Putamen (tissue), 1 donor: Measurements from ENCODE around the gene DVL2.
A peak's percentile ranks its signal among the peaks of the same experiment; 100 is the strongest.

Experiments used
- DNase-seq: peaks from one replicate; pipeline ENCODE4 v3.0.0-alpha.2; 2016; ENCODE audit warnings: low spot score

The DVL2 gene

GRCh38 chr17:7234083-7234951 is at the start of gene DVL2:
Gene DVL2, minus strand, starts transcription at chr17:7234517. Its CDS starts 255 bp downstream, at chr17:7234262.
- DNase-seq: peak; percentile 95

- DNase-seq: no peak
Observed at GRCh38 chr17:7283471-7284216, 49.3 kb upstream of the DVL2 start.

- no peak for DNase-seq
Observed at GRCh38 chr17:7282752-7283321, 48.5 kb upstream of the DVL2 start.

GRCh38 chr17:7281953-7282751 is 47.8 kb upstream of the DVL2 start:
- DNase-seq: no peak

DNA sequence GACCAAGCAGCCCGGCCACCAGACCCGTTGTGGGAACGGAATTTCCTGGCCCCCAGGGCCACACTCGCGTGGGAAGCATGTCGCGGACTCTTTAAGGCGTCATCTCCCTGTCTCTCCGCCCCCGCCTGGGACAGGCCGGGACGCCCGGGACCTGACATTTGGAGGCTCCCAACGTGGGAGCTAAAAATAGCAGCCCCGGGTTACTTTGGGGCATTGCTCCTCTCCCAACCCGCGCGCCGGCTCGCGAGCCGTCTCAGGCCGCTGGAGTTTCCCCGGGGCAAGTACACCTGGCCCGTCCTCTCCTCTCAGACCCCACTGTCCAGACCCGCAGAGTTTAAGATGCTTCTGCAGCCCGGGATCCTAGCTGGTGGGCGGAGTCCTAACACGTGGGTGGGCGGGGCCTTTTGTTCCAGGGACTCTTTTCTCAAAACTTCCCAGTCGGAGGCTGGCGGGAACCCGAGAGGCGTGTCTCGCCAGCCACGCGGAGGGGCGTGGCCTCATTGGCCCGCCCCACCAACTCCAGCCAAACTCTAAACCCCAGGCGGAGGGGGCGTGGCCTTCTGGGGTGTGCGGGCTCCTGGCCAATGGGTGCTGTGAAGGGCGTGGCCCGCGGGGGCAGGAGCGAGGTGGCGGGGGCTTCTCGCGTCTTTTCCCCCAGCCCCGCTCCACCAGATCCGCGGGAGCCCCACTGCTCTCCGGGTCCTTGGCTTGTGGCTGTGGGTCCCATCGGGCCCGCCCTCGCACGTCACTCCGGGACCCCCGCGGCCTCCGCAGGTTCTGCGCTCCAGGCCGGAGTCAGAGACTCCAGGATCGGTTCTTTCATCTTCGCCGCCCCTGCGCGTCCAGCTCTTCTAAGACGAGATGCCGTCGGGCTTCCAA is 47.0 kb upstream of the DVL2 start, which contains the start of gene SLC2A4:
SLC2A4 (plus strand) TSS at position 645 of the 879 bp plus-strand sequence; CDS start at position 862, 217 bp downstream.
- peak; percentile 61 for DNase-seq

GRCh38 chr17:7280519-7281073 is 46.3 kb upstream of the DVL2 start:
- peak; percentile 72 for DNase-seq

- no peak for DNase-seq
Observed at GRCh38 chr17:7279448-7279847, 45.1 kb upstream of the DVL2 start.

GRCh38 chr17:7266784-7267183 is 32.5 kb upstream of the DVL2 start:
- no peak for DNase-seq

- no peak for DNase-seq
Observed at GRCh38 chr17:7263801-7264078, 29.4 kb upstream of the DVL2 start.

DNA sequence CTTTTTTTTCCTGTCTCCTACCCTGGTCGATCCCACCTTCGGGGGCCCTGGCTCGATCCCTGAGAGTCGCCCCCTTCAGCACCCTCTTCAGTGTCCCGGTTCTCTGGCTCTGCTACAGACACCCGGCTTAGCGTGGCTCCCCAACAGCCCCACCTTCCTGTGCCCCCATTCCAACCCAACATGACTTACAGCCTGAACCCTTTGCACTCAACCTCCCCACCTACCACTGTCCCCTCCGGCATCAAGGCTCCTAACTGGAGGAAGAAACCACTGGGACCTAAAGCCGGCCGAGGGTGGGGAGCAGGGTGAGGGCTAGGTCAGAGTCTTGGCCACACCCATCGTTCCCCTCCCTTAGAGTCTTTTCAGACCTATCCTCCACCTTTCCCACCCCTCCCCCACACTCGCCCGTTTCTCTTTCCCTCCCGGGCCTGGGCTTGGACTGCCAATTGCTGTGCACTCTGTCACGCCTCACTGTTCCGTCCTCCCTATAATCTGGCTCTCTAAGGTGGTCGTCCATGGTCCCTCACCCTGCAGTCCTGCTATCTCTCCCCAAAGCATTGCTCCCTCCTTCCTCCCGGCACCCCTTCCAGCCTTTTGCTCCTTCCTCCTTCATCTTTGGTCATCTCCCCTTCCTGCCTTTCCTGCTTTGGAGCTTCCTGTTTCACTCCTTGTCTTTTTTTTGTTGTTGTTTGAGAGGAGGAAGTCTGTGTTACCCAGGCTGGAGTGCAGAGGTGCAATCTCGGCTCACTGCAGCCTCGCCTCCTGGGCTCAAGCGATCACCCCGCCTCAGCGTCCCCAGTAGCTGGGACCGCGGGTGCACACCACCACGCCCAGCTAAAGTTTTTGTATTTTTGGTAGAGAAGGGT is 28.9 kb upstream of the DVL2 start:
- DNase-seq: no peak

DNA sequence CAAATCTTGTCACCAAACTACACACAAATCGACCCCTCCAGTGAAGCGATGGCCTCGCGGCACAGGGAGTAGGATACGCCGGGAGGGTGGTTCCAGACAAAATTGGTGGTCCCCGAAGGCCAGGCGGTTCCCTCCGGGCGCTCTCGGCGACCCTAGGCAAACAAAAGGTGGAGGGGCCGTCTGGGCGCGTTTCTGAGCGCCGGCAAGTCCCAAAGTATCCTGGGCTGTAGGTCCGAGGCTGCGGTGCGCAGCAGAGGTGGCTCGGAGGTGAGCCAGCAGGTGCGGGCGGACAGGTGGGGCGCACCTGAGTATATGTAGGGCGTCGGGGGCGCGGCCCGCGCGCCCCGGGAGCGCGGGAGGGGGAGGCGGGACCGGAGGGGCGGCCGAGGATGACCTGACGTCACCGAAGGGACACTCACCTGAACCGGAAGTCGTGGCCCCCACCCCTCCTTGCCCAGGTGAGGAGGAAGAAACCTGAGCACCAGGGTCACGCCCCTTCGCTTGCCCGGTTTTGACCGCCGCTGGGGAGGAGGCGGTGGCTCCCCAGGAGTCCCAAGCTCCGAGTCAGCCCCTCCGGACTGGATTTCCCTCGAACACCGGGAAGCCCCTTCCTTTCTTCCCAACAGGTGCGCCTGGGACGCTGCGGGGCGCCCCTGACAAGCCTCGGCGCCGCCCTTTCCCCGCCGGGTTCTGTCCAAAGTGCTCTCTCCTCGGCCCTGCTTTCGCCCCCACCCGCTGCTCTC is 28.0 kb upstream of the DVL2 start, which contains the start of gene CLDN7:
CLDN7 (minus strand) TSS at position 287 of the 743 bp plus-strand sequence. CDS start 435 bp downstream, outside the sequence.
- DNase-seq: no peak

GRCh38 chr17:7261379-7262191 is 27.3 kb upstream of the DVL2 start:
- no peak for DNase-seq

DNA sequence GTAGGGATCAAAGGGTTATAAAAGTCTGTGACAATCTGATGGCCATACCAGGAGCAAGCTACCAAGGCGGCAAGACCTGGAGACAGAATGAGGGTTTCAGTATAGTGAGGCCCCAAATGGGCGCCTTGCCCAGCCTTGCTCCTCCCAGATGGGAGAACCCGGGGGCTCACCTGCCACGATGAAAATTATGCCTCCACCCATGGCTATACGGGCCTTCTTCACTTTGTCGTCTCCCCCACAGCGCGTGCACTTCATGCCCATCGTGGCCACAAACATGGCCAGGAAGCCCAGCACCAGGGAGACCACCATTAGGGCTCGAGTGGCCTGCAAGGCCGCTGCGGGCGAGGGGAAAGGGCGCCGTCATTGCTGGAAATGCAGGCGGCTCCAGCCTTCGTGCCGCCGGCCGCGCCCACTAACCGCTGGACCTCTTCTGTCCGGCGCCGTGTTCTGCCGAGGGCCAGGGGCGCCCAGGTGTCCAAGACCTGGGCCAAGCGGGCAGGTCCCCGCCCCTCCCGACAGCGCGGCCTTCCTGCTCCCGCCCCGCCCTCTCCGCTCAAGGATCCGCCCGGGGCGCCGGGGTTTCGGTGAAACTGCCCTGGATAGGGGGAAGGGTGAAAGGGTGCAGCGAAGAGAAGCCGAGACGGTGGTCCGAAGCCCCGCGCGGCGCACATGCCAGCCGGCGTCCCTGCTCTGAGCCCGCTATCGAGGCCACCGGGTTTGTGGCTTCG is 26.5 kb upstream of the DVL2 start:
- DNase-seq: no peak

DNA sequence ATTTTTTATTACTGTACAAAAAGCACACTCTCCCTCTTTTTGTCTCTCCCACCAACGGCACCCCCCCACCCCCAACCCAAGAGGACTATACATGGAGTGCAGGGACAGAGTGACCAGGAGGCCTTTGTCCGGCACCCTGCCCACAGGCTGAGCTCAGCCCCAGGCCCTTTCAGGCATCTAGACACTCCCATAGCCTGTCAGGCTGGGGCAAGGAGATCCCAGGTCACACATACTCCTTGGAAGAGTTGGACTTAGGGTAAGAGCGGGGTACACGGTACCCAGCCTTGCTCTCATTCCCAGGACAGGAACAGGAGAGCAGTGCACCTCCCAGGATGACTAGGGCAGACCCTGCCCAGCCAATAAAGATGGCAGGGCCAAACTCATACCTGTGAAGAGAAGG is 25.8 kb upstream of the DVL2 start:
- no peak for DNase-seq

DNA sequence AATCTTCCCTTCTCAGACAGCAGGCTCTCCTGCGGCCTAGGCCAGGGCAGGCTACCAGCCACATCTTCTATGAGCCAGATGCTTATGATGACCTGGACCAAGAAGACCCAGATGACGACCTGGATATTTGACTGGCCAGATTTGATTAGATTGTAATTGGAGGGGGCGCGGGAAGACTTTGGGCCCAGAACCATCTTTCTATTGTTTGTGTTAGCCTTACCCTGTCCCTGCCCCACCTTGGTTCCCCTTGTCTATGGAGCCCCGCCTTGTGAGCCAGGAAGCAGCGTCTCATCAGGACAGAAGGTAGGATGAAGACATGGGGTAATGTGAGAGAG is 25.2 kb upstream of the DVL2 start:
- DNase-seq: no peak

- DNase-seq: no peak
Observed at GRCh38 chr17:7258731-7259554, 24.6 kb upstream of the DVL2 start.
